ENCODE measurements around the gene PHKA2. TPM values are rescaled to one million over a fixed set of nuclear protein-coding genes. Genes with fewer than 3 reads are reported as not detected.
A peak's percentile ranks its signal among the peaks of the same experiment; 100 is the strongest.

The PHKA2 gene
- total RNA-seq, 1 experiment from 2014 or later: 34.4 TPM

GRCh38 chrX:18938710-18939109, 45.2 kb downstream of the PHKA2 start:
- H3K36me3 ChIP-seq (ENCODE audit: low read depth): no peaks in the 10 kb centered on the region
- H3K27me3 ChIP-seq (ENCODE audit: insufficient read depth, low read depth): no peaks in the 10 kb centered on the region
- POLR2A ChIA-PET (ENCODE audit: unreplicated experiment): no interaction called here
- no peaks in the 10 kb centered on the region for H3K9me2 ChIP-seq (ENCODE audit: insufficient read depth)
- intact Hi-C loops (cut with micrococcal nuclease; ENCODE audit: unreplicated experiment): loop anchor here (10.0 kb wide), 1 partner anchor 76 kb away; no protein-coding TSS in a partner anchor
- H4K20me1 ChIP-seq (ENCODE audit: insufficient read depth): no peaks in the 10 kb centered on the region
- TF ChIP-seq EZH2 (IDR thresholded peaks at IDR 0.05; ENCODE audit: low read depth) (no peak), CTCF (conservative IDR thresholded peaks at IDR 0.05) (no peak)
- H3K4me3 ChIP-seq: no peak overlapping the region
- peak in 1 of 2 experiments; percentile 39 for DNase-seq
- H2AFZ ChIP-seq: no peak overlapping the region
- H3F3A ChIP-seq (ENCODE audit: insufficient read depth, low read depth): no peaks in the 10 kb centered on the region
- no peaks in the 10 kb centered on the region for H3K4me1 ChIP-seq (replicated peaks; ENCODE audit: insufficient read depth)
- H3K27ac ChIP-seq: no peak overlapping the region
- H3K79me2 ChIP-seq (ENCODE audit: low read depth): no peaks in the 10 kb centered on the region
- no peaks in the 10 kb centered on the region for H3K9me3 ChIP-seq (ENCODE audit: insufficient read depth, low read depth)
- H3K4me2 ChIP-seq: no peak overlapping the region
- no TSS peak for BruUV-seq (replicated peaks)
- CTCF ChIA-PET: no interaction called here

DNA sequence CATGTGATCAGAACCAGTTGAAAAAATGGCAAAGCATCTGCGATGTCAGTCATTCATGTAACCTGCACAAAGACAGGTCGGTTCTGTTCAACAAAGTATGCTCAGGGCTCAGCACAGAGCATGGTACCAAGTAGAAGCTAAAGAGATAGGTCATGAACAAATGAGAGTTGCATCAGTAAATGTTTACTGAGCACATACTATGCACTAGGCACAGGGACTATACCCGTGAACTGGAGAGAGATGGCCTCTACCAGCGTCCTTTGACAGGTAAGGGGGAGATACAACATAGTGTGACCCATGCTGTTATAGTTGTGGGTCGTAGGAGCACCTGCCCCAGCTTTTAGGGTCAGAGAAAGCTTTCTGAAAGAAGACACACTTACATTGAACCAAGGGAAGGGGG, 46.7 kb downstream of the PHKA2 start:
- Histone ChIP-seq H3K36me3 (ENCODE audit: low read depth) (no peaks in the 10 kb centered on the region), H3K9me3 (ENCODE audit: insufficient read depth, low read depth) (no peaks in the 10 kb centered on the region), H3K9me2 (ENCODE audit: insufficient read depth) (no peaks in the 10 kb centered on the region), H4K20me1 (ENCODE audit: insufficient read depth) (no peaks in the 10 kb centered on the region), H2AFZ (no peak overlapping the region), H3K79me2 (ENCODE audit: low read depth) (no peaks in the 10 kb centered on the region), H3K4me3 (no peak overlapping the region), H3F3A (ENCODE audit: insufficient read depth, low read depth) (no peaks in the 10 kb centered on the region), H3K27ac (no peak overlapping the region), H3K27me3 (ENCODE audit: insufficient read depth, low read depth) (no peaks in the 10 kb centered on the region), H3K4me2 (no peak overlapping the region), H3K4me1 (replicated peaks; ENCODE audit: insufficient read depth) (no peaks in the 10 kb centered on the region)
- CTCF ChIA-PET: no interaction called here
- no peak for DNase-seq
- intact Hi-C loops (cut with micrococcal nuclease; ENCODE audit: unreplicated experiment): loop anchor here (10.0 kb wide), 1 partner anchor 78 kb away; no protein-coding TSS in a partner anchor
- BruUV-seq (replicated peaks): no TSS peak
- TF ChIP-seq CTCF (conservative IDR thresholded peaks at IDR 0.05): no peak
- no peak for TF ChIP-seq EZH2 (IDR thresholded peaks at IDR 0.05; ENCODE audit: low read depth)
- POLR2A ChIA-PET (ENCODE audit: unreplicated experiment): no interaction called here

DNA sequence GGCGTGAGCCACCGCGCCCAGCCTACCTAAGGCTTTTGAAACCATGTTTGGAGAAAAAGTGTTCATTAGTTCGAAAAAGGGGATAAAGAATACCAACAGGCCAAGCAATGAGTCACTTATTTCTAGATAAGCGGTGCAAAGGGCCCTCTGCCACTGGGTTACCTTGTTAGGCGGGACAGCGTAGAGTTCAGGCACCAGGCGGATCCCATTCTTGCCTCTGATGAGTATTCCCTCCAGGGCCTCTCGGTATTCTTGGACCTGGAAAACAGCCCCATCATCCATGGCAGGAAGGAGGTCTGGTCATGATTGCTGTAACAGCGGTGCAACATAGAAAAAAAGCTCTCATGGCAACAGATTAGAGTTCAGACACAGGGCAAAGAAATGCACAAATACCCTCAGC, 48.0 kb downstream of the PHKA2 start:
- Histone ChIP-seq H3F3A (ENCODE audit: insufficient read depth, low read depth) (no peaks in the 10 kb centered on the region), H3K9me3 (ENCODE audit: insufficient read depth, low read depth) (no peaks in the 10 kb centered on the region), H3K27ac (no peak overlapping the region), H2AFZ (no peak overlapping the region), H4K20me1 (ENCODE audit: insufficient read depth) (no peaks in the 10 kb centered on the region), H3K4me1 (replicated peaks; ENCODE audit: insufficient read depth) (no peaks in the 10 kb centered on the region), H3K9me2 (ENCODE audit: insufficient read depth) (no peaks in the 10 kb centered on the region), H3K4me3 (no peak overlapping the region), H3K79me2 (ENCODE audit: low read depth) (no peaks in the 10 kb centered on the region), H3K36me3 (ENCODE audit: low read depth) (no peaks in the 10 kb centered on the region), H3K4me2 (no peak overlapping the region), H3K27me3 (ENCODE audit: insufficient read depth, low read depth) (no peaks in the 10 kb centered on the region)
- DNase-seq: no peak
- ChIA-PET CTCF (no interaction called here), POLR2A (ENCODE audit: unreplicated experiment) (no interaction called here)
- BruUV-seq (replicated peaks): no TSS peak
- TF ChIP-seq EZH2 (IDR thresholded peaks at IDR 0.05; ENCODE audit: low read depth) (no peak), CTCF (conservative IDR thresholded peaks at IDR 0.05) (no peak)
- intact Hi-C loops (cut with micrococcal nuclease; ENCODE audit: unreplicated experiment): loop anchor here (10.0 kb wide), 1 partner anchor 79 kb away; no protein-coding TSS in a partner anchor

Data from PC-9 (cell line).